Measurements from ENCODE around the gene RMI1.
"Not testable (repeated sequence)": the region's sequence is repeated elsewhere in the genome, so short reads cannot be mapped to it uniquely, and the experiment has no call there.

RMI1 gene

GRCh38 chr9:84000186-84000585 is 19.6 kb downstream of the RMI1 start:
- in situ Hi-C loops (cut with MboI; ENCODE audit: low sequenced_read_pairs), result no loop called here
- H3K4me1 ChIP-seq, result no peaks in the 10 kb centered on the region
- peaks cover 21% of the 10 kb centered on the region for H3K36me3 ChIP-seq (replicated peaks)
- no peaks in the 10 kb centered on the region for H3K27me3 ChIP-seq (ENCODE audit: low read depth)
- no peaks in the 10 kb centered on the region for H3K9me3 ChIP-seq
- no peak overlapping the region for H3K4me3 ChIP-seq
- no peak for DNase-seq (ENCODE audit: low spot score in 2 of 2)

GRCh38 chr9:84001621-84002020 is 21.0 kb downstream of the RMI1 start:
- no peak for DNase-seq (ENCODE audit: low spot score in 2 of 2)
- H3K4me3 ChIP-seq, result no peak overlapping the region
- H3K4me1 ChIP-seq, result no peaks in the 10 kb centered on the region
- H3K9me3 ChIP-seq, result no peaks in the 10 kb centered on the region
- H3K36me3 ChIP-seq (replicated peaks), result peaks cover 21% of the 10 kb centered on the region
- in situ Hi-C loops (cut with MboI; ENCODE audit: low sequenced_read_pairs), result no loop called here
- no peaks in the 10 kb centered on the region for H3K27me3 ChIP-seq (ENCODE audit: low read depth)

GRCh38 chr9:84002344-84002743 is 21.7 kb downstream of the RMI1 start:
- in situ Hi-C loops (cut with MboI; ENCODE audit: low sequenced_read_pairs), result no loop called here
- Histone ChIP-seq H3K4me1 (no peaks in the 10 kb centered on the region), H3K36me3 (replicated peaks) (peaks cover 21% of the 10 kb centered on the region), H3K4me3 (no peak overlapping the region), H3K9me3 (no peaks in the 10 kb centered on the region), H3K27me3 (ENCODE audit: low read depth) (no peaks in the 10 kb centered on the region)
- no peak for DNase-seq (ENCODE audit: low spot score in 2 of 2)

GRCh38 chr9:84003246-84003645 is 22.6 kb downstream of the RMI1 start:
- Histone ChIP-seq H3K27me3 (ENCODE audit: low read depth) (no peaks in the 10 kb centered on the region), H3K4me1 (no peaks in the 10 kb centered on the region), H3K36me3 (replicated peaks) (peaks cover 21% of the 10 kb centered on the region), H3K4me3 (no peak overlapping the region), H3K9me3 (no peaks in the 10 kb centered on the region)
- DNase-seq (ENCODE audit: low spot score in 2 of 2), result no peak
- in situ Hi-C loops (cut with MboI; ENCODE audit: low sequenced_read_pairs), result no loop called here

- Histone ChIP-seq H3K36me3 (replicated peaks) (no peaks in the 10 kb centered on the region), H3K4me3 (no peak overlapping the region), H3K9me3 (no peaks in the 10 kb centered on the region), H3K27me3 (ENCODE audit: low read depth) (no peaks in the 10 kb centered on the region), H3K4me1 (no peaks in the 10 kb centered on the region)
- no peak for DNase-seq (ENCODE audit: low spot score in 2 of 2)
- in situ Hi-C loops (cut with MboI; ENCODE audit: low sequenced_read_pairs), result no loop called here
Observed at GRCh38 chr9:84007662-84008061, 27.1 kb downstream of the RMI1 start.

- Histone ChIP-seq H3K27me3 (ENCODE audit: low read depth) (no peaks in the 10 kb centered on the region), H3K9me3 (no peaks in the 10 kb centered on the region), H3K36me3 (replicated peaks) (no peaks in the 10 kb centered on the region), H3K4me3 (no peak overlapping the region), H3K4me1 (no peaks in the 10 kb centered on the region)
- in situ Hi-C loops (cut with MboI; ENCODE audit: low sequenced_read_pairs), result no loop called here
- no peak for DNase-seq (ENCODE audit: low spot score in 2 of 2)
Observed at GRCh38 chr9:84024041-84024575, 43.5 kb downstream of the RMI1 start.

- no peak for DNase-seq (ENCODE audit: low spot score in 2 of 2)
- in situ Hi-C loops (cut with MboI; ENCODE audit: low sequenced_read_pairs), result no loop called here
Observed at GRCh38 chr9:84027201-84027600, 46.6 kb downstream of the RMI1 start.

GRCh38 chr9:84031534-84031933 is 50.9 kb downstream of the RMI1 start:
- in situ Hi-C loops (cut with MboI; ENCODE audit: low sequenced_read_pairs), result no loop called here
- Histone ChIP-seq H3K27me3 (ENCODE audit: low read depth) (no peaks in the 10 kb centered on the region), H3K4me1 (peaks cover 7% of the 10 kb centered on the region), H3K9me3 (no peaks in the 10 kb centered on the region), H3K36me3 (replicated peaks) (no peaks in the 10 kb centered on the region), H3K4me3 (no peak overlapping the region)
- DNase-seq (ENCODE audit: low spot score in 2 of 2), result no peak

More at GRCh38 chr9:84027201-84027600, 46.6 kb downstream of the RMI1 start:
- Histone ChIP-seq H3K36me3 (replicated peaks) (no peaks in the 10 kb centered on the region), H3K9me3 (no peaks in the 10 kb centered on the region), H3K4me3 (no peak overlapping the region), H3K27me3 (ENCODE audit: low read depth) (no peaks in the 10 kb centered on the region), H3K4me1 (no peaks in the 10 kb centered on the region)

GRCh38 chr9:84041857-84042256 is 61.3 kb downstream of the RMI1 start:
- in situ Hi-C loops (cut with MboI; ENCODE audit: low sequenced_read_pairs); H3K4me3 ChIP-seq; H3K36me3 ChIP-seq (replicated peaks); DNase-seq (ENCODE audit: low spot score in 2 of 2); H3K9me3 ChIP-seq; H3K4me1 ChIP-seq; H3K27me3 ChIP-seq (ENCODE audit: low read depth): not testable (repeated sequence)

GRCh38 chr9:84045481-84046097 is 65.0 kb downstream of the RMI1 start:
- Histone ChIP-seq H3K9me3 (peaks cover 2% of the 10 kb centered on the region; the same call in 1 of the 2 replicates), H3K27me3 (ENCODE audit: low read depth) (0 out of 2 replicates have a peak, but pooled peaks cover 4% of the 10 kb centered on the region), H3K4me1 (no peaks in the 10 kb centered on the region), H3K4me3 (no peak overlapping the region), H3K36me3 (replicated peaks) (no peaks in the 10 kb centered on the region)
- DNase-seq (ENCODE audit: low spot score in 2 of 2), result no peak
- in situ Hi-C loops (cut with MboI; ENCODE audit: low sequenced_read_pairs), result no loop called here
